Measurements from ENCODE around the gene BCAS3.

BCAS3 gene

GRCh38 chr17:61081959-61082358 is 404.3 kb downstream of the BCAS3 start:
- no peak for DNase-seq

GRCh38 chr17:61084260-61084659 is 406.6 kb downstream of the BCAS3 start:
- no peak for DNase-seq

DNA sequence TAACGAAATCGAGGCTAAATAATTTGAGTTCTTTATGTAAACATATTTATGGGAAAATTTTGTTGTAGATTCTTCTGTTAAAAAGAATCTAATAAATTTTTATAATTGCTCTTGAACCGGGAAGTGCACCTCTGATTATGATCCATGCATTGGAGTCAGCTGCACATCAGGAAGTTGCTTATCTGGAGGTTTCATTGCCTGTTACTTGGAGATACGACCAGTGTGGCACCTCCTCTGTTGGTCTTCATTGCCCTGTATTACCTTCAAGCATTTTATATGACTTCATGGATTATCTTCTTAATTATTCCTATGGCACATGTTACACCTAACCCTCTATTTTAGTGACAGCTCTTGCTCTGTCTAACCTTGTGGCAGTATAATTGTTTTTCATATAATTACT is 409.4 kb downstream of the BCAS3 start:
- no peak for DNase-seq

GRCh38 chr17:61088556-61088955 is 410.9 kb downstream of the BCAS3 start:
- no peak for DNase-seq

GRCh38 chr17:61091096-61091495 is 413.4 kb downstream of the BCAS3 start:
- DNase-seq, result no peak

DNA sequence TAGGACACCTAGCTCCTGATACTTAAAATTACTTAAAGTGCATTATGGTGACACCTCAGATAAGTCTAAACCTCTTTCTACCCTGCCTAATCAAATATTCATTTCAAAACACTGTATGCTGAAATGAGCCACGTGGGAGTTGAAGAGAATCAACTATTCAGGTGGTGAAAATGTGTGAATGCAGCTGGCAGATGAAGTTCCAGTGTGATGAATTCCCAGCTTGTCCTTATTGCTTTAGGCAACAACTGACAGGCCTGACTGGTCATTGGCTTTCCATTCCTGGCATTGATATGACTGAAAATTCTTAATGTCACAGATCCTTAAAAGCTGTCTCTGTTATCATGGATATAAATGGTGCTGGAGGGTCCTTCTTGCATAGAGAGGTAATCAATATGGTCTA is 420.1 kb downstream of the BCAS3 start:
- DNase-seq, result no peak

DNA sequence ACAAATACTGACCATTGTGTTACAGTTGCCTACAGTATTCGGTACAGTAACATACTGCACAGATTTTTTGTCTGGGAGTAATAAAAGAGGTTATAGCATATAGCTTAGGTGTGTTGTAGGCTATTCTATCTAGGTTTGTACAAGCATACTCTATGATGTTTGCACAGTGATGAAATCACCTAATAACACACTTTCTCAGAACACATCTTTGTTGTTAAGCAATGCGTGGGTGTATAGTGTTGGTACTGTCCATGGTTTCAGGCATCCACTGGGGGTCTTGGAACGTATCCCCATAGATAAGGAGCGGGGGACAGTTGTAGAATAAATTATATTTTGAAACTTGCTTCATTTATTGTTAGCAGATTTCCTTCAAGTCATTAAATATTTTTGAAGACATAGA is 428.7 kb downstream of the BCAS3 start:
- no peak for DNase-seq

- no peak for DNase-seq
Measured at GRCh38 chr17:61116577-61116976, 438.9 kb downstream of the BCAS3 start.

DNA sequence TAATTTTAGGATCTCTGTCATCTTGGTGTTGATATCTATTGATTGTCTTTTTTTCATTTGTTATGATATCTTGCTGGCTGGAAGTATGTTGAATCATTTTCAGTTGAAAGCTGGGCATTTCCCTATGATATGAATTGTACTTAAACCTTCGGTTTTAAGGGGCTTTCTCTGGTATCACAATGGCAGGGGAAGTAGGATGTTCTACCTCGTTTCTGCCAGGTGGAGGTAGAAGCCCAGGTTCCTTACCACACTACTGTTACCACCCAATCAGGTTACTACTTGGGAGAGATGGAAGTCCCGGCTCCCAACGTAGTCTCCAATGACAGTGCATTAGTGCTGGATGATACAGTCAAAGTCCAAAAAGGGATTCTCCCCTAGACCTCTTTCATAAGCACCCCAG is 440.3 kb downstream of the BCAS3 start:
- no peak for DNase-seq

- no peak for DNase-seq
Measured at GRCh38 chr17:61118871-61119270, 441.2 kb downstream of the BCAS3 start.

DNA sequence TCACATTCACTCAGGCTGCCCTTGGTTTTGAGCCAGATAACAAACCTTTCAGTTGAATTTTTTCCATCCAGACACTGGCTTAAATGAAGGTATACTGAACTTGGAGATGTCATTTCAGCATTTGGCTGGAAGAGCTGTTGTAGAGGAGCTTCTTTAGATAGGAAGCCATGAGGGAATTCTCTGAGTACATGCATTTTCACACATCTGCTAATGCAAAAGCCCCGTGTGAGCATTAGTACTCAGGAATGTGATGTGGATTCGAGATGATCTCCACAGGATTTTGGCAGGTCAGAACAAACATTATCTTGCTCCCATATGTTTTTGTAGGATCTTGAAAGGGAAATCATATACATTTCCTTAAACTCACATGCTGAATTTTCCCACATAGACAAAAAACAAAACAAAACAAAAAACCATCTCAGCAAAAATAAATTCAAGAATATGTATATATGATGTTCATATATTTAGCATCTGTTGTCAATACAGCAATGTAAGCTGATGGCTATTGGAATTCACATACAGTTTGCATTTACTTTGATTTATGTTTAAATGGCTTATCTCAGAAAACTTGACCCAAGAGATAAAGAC is 444.8 kb downstream of the BCAS3 start:
- DNase-seq, result no peak

DNA sequence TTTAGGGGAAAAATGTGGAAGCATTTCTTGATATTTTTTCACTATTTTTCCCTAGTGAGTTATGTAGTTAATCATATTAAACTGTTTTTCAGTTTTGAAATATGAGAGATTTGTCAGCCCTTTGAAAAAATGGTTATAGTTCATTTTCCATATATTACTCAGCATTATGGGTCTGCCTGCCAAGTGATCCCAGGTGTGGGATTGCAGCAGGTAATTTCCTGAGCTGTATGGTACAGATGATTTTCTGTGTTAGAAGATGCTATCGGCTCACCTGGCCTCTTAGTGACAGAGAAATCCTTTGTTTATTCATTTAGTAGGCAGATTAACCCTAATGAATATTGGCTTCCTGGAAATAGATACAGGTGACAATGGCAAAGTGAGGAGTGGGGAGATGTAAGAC is 446.9 kb downstream of the BCAS3 start:
- DNase-seq, result no peak

- DNase-seq, result no peak
Measured at GRCh38 chr17:61126473-61127249, 449.0 kb downstream of the BCAS3 start.

DNA sequence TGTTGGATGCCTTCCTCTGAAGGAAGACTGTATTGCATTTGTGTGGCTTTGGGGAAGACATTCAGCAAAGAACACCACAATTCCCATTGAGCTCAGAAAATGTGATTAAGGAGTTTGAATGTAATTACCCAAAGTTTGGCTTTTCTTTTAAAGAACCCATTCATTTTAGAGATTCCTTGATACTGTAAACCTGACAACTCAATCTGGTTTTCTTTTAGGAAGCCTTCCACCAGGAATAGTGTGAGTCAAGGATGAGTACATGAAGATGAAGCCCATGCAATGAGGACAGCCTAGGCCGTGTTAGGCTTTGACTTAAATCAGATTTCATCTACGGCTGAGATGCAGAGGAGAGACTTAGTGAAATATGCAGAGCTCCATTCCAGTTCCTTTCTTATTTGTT is 450.3 kb downstream of the BCAS3 start:
- no peak for DNase-seq

DNA sequence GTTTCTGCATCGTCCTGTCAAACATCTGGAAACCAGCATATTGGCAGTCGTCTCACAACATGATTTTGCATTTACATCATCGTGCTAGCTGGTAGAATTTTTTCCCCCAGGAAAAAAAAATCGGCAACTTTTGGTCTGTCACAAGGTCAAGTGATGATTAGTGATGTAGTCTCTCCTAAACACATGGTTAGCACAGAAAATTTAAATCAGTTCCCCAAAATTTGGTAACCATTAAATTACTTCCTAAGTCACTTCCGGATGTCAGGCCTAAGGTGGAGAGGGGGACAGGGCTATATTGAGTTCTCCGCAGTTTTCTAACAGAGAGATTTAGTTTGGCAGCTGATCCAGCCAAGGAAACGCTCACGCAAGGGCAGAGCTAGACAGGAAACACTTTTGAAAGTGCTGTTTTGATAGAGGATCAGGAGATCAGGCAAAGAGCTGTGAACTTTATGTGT is 451.0 kb downstream of the BCAS3 start:
- no peak for DNase-seq

GRCh38 chr17:61129267-61130254 is 451.9 kb downstream of the BCAS3 start:
- no peak for DNase-seq

GRCh38 chr17:61130330-61130729 is 452.7 kb downstream of the BCAS3 start:
- no peak for DNase-seq

DNA sequence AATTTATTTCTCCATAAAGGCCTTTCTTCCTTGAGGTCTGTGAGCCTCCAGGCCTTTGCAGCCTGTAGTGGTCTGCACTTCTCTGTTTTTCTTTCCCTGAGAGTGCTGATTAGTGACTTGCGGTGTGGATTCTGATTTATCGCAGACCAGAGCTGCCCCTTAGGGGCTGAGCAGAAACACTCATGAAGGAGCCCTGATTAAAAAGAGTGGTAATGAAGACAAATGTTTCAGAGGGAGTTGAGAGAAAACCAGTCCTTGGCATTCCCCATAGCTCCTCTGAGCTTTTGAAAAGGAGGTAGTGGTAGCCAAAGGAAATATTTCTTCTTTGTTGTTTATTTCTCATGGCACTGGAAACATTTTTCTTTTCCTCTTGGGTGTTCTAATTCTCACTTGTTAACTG is 453.9 kb downstream of the BCAS3 start:
- DNase-seq, result no peak

- DNase-seq, result no peak
Measured at GRCh38 chr17:61132524-61132923, 454.9 kb downstream of the BCAS3 start.

- DNase-seq, result no peak
Measured at GRCh38 chr17:61133853-61134252, 456.2 kb downstream of the BCAS3 start.

GRCh38 chr17:61134551-61135235 is 457.0 kb downstream of the BCAS3 start:
- no peak for DNase-seq

DNA sequence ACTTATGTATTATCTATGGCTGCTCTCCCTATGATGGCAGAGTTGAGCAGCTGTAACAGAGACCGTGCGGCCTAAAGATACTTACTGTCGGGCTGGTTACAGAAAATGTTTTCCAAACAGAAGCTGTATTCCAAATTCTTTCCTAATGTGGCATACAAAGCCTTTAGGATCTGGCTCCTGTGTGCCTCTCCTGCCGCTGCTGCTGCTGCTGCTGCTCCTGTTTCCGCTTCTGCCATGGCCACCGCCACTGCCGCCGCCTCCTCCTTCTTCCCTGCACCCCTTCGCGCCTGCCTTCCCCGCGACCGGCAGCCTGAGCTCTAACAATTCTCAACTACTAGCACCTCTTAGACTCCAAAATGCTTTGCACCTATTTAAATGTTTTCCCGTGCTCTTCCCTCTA is 458.1 kb downstream of the BCAS3 start:
- no peak for DNase-seq

GRCh38 chr17:61136296-61136695 is 458.6 kb downstream of the BCAS3 start:
- no peak for DNase-seq

Measured in stimulated activated CD4-positive, alpha-beta T cell treated with anti-CD3 and anti-CD28 coated beads, Interleukin-2, amount 100 ng/mL, for 24 hours (primary cell).